A549 (cell line): ENCODE data around the gene SLIT3. TPM values are rescaled to one million over a fixed set of nuclear protein-coding genes. Genes with fewer than 3 reads are reported as not detected.

Source experiments
- ATAC-seq, 2 experiments: fragments of 200-7000 bp in 1 of 2; fragments of >200 bp in 1 of 2; cut with Nextera tagmentation in 1 of 2; cut with Tn5 transposase in 1 of 2; 3 replicates each; pipeline versions ENCODE4 v1.8.0 to v1.9.1; 2018 to 2020; ENCODE audit warnings: mild to moderate bottlenecking in 1 of 2, moderate library complexity in 1 of 2
- CTCF ChIA-PET: fragments of 300-600 bp; sonication (Branson Sonifier 250); formaldehyde crosslinking; extraction: SDS; loops from one replicate; lab custom pipeline; 2021; ENCODE audit warnings: antibody characterized with exemption, inconsistent platforms; lab: Yijun Ruan, JAX
- POLR2A ChIA-PET: fragments of 350-600 bp; formaldehyde crosslinking; extraction: SDS; loops from one replicate; lab custom pipeline; 2021; ENCODE audit warnings: antibody characterized with exemption, inconsistent platforms; lab: Yijun Ruan, JAX
- DNase-seq, 2 experiments: peaks; one replicate each; pipeline versions ENCODE4 v3.0.0 to v3.0.0-alpha.2; 2011 to 2016; ENCODE audit warnings: low read depth in 1 of 2, low spot score in 1 of 2
- FAIRE-seq: peaks from 2 replicates; lab custom pipeline; 2011; peaks lifted over from hg19 to GRCh38; lab: Jason Lieb, UNC
- H3K27ac ChIP-seq, 2 experiments: fragments of >200 bp; sonication (Bioruptor Twin); formaldehyde crosslinking; 3 replicates each; pipeline ENCODE4 v1.5.1; 2016 to 2017
- H3K4me1 ChIP-seq: fragments of >200 bp; sonication (Bioruptor Twin); formaldehyde crosslinking; 3 replicates; pipeline ENCODE4 v1.6.1; 2016
- H3K4me2 ChIP-seq: fragments of >200 bp; sonication (Bioruptor Twin); formaldehyde crosslinking; 3 replicates; pipeline ENCODE4 v1.6.1; 2016
- H3K4me3 ChIP-seq: fragments of >200 bp; sonication (Bioruptor Twin); formaldehyde crosslinking; 3 replicates; pipeline ENCODE4 v1.5.1; 2016
- H3K9me3 ChIP-seq: fragments of >200 bp; sonication (Bioruptor Twin); formaldehyde crosslinking; 3 replicates; pipeline ENCODE4 v1.6.1; 2016
- BCL3 ChIP-seq: fragments of >200 bp; sonication (Bioruptor Twin); formaldehyde crosslinking; IDR thresholded peaks from 3 replicates; pipeline ENCODE4 v1.6.1; 2016
- BHLHE40 ChIP-seq: IDR thresholded peaks from 2 replicates; pipeline ENCODE4 v1.6.1; 2012; ENCODE audit warnings: low read depth, low read length, inconsistent platforms
- CBX2 ChIP-seq: fragments of 200-600 bp; sonication (generic); IDR thresholded peaks from 2 replicates; pipeline ENCODE4 v1.6.1; 2016; ENCODE audit warnings: low read depth, mild to moderate bottlenecking, borderline replicate concordance
- CHD2 ChIP-seq: fragments of 150-350 bp; IDR thresholded peaks from 2 replicates; pipeline ENCODE4 v1.6.1; 2014; ENCODE audit warnings: low read length; ENCODE audit not compliant: partially characterized antibody
- E2F6 ChIP-seq: IDR thresholded peaks from 2 replicates; pipeline ENCODE4 v1.6.1; 2012; ENCODE audit warnings: low read depth, borderline replicate concordance
- EHMT2 ChIP-seq: fragments of 200-600 bp; sonication (generic); IDR thresholded peaks from 2 replicates; pipeline ENCODE4 v1.6.1; 2016; ENCODE audit warnings: antibody characterized with exemption, low read depth, mild to moderate bottlenecking, moderate library complexity
- EP300 ChIP-seq, 2 experiments: fragments of >200 bp; sonication (Bioruptor Twin); formaldehyde crosslinking; IDR thresholded peaks; 2 replicates in 1 of 2; 3 replicates in 1 of 2; pipeline ENCODE4 v1.6.1; 2016 to 2017
- FOSL2 ChIP-seq, 2 experiments: fragments of 450-650 bp in 1 of 2; fragments of >200 bp in 1 of 2; sonication (Bioruptor Twin) in 1 of 2; formaldehyde crosslinking; IDR thresholded peaks; 2 replicates each; pipeline versions ENCODE4 v1.5.0 to v1.6.1; 2016 to 2020; ENCODE audit warnings: mild to moderate bottlenecking in 1 of 2, moderate library complexity in 1 of 2
- GATA3 ChIP-seq: IDR thresholded peaks from 2 replicates; pipeline ENCODE4 v1.6.1; 2012; ENCODE audit warnings: borderline replicate concordance
- HDAC2 ChIP-seq: fragments of 200-600 bp; sonication (generic); IDR thresholded peaks from 2 replicates; pipeline ENCODE4 v1.6.1; 2016
- HEYL ChIP-seq: fragments of 250-450 bp; sonication (Bioruptor Pico); IDR thresholded peaks from 2 replicates; pipeline ENCODE4 v1.8.0; 2021; ENCODE audit warnings: mild to moderate bottlenecking, moderate library complexity
- HMGXB4 ChIP-seq: fragments of 250-450 bp; sonication (Bioruptor Pico); IDR thresholded peaks from 2 replicates; pipeline ENCODE4 v1.5.0; 2021; ENCODE audit warnings: mild to moderate bottlenecking, moderate library complexity, borderline replicate concordance
- HOXA7 ChIP-seq: fragments of 250-450 bp; sonication (Bioruptor Pico); IDR thresholded peaks from 2 replicates; pipeline ENCODE4 v1.5.0; 2020; ENCODE audit warnings: mild to moderate bottlenecking, moderate library complexity
- HOXB13 ChIP-seq: fragments of 250-450 bp; sonication (Bioruptor Pico); IDR thresholded peaks from 2 replicates; pipeline ENCODE4 v1.5.0; 2020; ENCODE audit warnings: low read depth, mild to moderate bottlenecking, moderate library complexity
- HOXB5 ChIP-seq: fragments of 250-450 bp; sonication (Bioruptor Pico); IDR thresholded peaks from 2 replicates; pipeline ENCODE4 v1.5.0; 2020; ENCODE audit warnings: mild to moderate bottlenecking, moderate library complexity
- JUN ChIP-seq, 2 experiments: fragments of >200 bp; sonication (Bioruptor Twin); formaldehyde crosslinking; IDR thresholded peaks; 2 replicates in 1 of 2; 3 replicates in 1 of 2; pipeline ENCODE4 v1.6.1; 2016 to 2017
- JUNB ChIP-seq: fragments of >200 bp; sonication (Bioruptor Twin); formaldehyde crosslinking; IDR thresholded peaks from 2 replicates; pipeline ENCODE4 v1.6.1; 2016
- KDM1A ChIP-seq: fragments of 200-600 bp; sonication (generic); IDR thresholded peaks from 2 replicates; pipeline ENCODE4 v1.6.1; 2016; ENCODE audit warnings: low read depth, mild to moderate bottlenecking
- MAX ChIP-seq: IDR thresholded peaks from 2 replicates; pipeline ENCODE4 v1.6.1; 2012
- MAZ ChIP-seq: fragments of 150-350 bp; IDR thresholded peaks from 2 replicates; pipeline ENCODE4 v1.6.1; 2014; ENCODE audit warnings: antibody characterized with exemption, low read depth, low read length, borderline replicate concordance
- MYC ChIP-seq: IDR thresholded peaks from 2 replicates; pipeline ENCODE4 v1.6.1; 2012; ENCODE audit warnings: mild to moderate bottlenecking, inconsistent platforms, low read length, improper control_type of control experiment, borderline replicate concordance
- NPAS2 ChIP-seq: fragments of 250-450 bp; sonication (Bioruptor Pico); IDR thresholded peaks from 2 replicates; pipeline ENCODE4 v1.8.0; 2022; ENCODE audit warnings: mild to moderate bottlenecking, moderate library complexity, borderline replicate concordance
- NR3C1 ChIP-seq: fragments of >200 bp; sonication (Bioruptor Twin); formaldehyde crosslinking; IDR thresholded peaks from 3 replicates; pipeline ENCODE4 v1.6.1; 2017
- PBX3 ChIP-seq: IDR thresholded peaks from 2 replicates; pipeline ENCODE4 v1.6.1; 2012
- POLR2A ChIP-seq: IDR thresholded peaks from 2 replicates; pipeline ENCODE4 v1.6.1; 2012; ENCODE audit warnings: mild to moderate bottlenecking, low read length
- RAD21 ChIP-seq, 2 experiments: fragments of >200 bp in 1 of 2; sonication (Bioruptor Twin) in 1 of 2; formaldehyde crosslinking in 1 of 2; IDR thresholded peaks in 1 of 2; conservative IDR thresholded peaks in 1 of 2; 2 replicates in 1 of 2; 3 replicates in 1 of 2; pipeline ENCODE4 v1.6.1; 2012 to 2018; ENCODE audit warnings: inconsistent platforms in 1 of 2
- RFX5 ChIP-seq: fragments of 450-650 bp; IDR thresholded peaks from 2 replicates; pipeline ENCODE4 v1.7.1; 2014; ENCODE audit warnings: antibody characterized with exemption, mild to moderate bottlenecking, moderate library complexity
- RNF2 ChIP-seq: fragments of 200-600 bp; sonication (generic); IDR thresholded peaks from 2 replicates; pipeline ENCODE4 v1.6.1; 2016; ENCODE audit warnings: low read depth, mild to moderate bottlenecking, antibody characterized with exemption, moderate library complexity, borderline replicate concordance
- SMC3 ChIP-seq: fragments of >200 bp; sonication (Bioruptor Twin); formaldehyde crosslinking; IDR thresholded peaks from 3 replicates; pipeline ENCODE4 v1.6.1; 2018; ENCODE audit warnings: inconsistent platforms
- SREBF2 ChIP-seq: fragments of 450-650 bp; IDR thresholded peaks from 2 replicates; pipeline ENCODE4 v1.6.1; 2014; ENCODE audit warnings: mild to moderate bottlenecking, moderate library complexity
- TFCP2L1 ChIP-seq: fragments of 250-450 bp; sonication (Bioruptor Pico); IDR thresholded peaks from 2 replicates; pipeline ENCODE4 v1.5.0; 2021; ENCODE audit warnings: mild to moderate bottlenecking
- TP53 ChIP-seq: fragments of 250-450 bp; sonication (Bioruptor Pico); IDR thresholded peaks from 2 replicates; pipeline ENCODE4 v1.5.0; 2021; ENCODE audit warnings: mild to moderate bottlenecking, moderate library complexity
- ZC3H11A ChIP-seq: fragments of 450-650 bp; IDR thresholded peaks from 2 replicates; pipeline ENCODE4 v1.6.1; 2014; ENCODE audit warnings: antibody characterized with exemption, mild to moderate bottlenecking
- ZFP36 ChIP-seq: fragments of 450-650 bp; IDR thresholded peaks from 2 replicates; pipeline ENCODE4 v1.6.1; 2014; ENCODE audit warnings: borderline replicate concordance; ENCODE audit not compliant: partially characterized antibody
- ZNF302 ChIP-seq: fragments of 250-450 bp; sonication (Bioruptor Pico); IDR thresholded peaks from 2 replicates; pipeline ENCODE4 v1.9.0; 2021; ENCODE audit warnings: inconsistent platforms, mild to moderate bottlenecking, moderate library complexity
- WGBS: methylation state at CpG from one replicate; pipeline ENCODE4 v1.1.6; 2017; ENCODE audit errors: missing lambda C conversion rate; 5-methylcytosine and 5-hydroxymethylcytosine counted together
- polyA plus RNA-seq, 4 experiments: library from polyadenylated mRNA; depleted of rRNA in 3 of 4; stranded (reverse); fragments of >200 nt; fragmentation: RNase III in 1 of 4; extraction: RNeasy Plus Mini Kit Qiagen cat#74134 plus additional on column Dnase treatment in 1 of 4; gene quantifications; 2 replicates in 3 of 4; 3 replicates in 1 of 4; pipeline ENCODE4 v1.2.3, GENCODE V29; 2011 to 2017

The SLIT3 gene
- polyA plus RNA-seq, 2 of the 4 experiments (the other 2 are of a cell fraction): 12.7 to 22.9 TPM

- Histone ChIP-seq H3K27ac (no peak overlapping the region), H3K4me3 (no peak overlapping the region), H3K4me1 (0 out of 3 replicates have a peak, but pooled peaks cover 3% of the 10 kb centered on the region), H3K4me2 (no peak overlapping the region), H3K9me3 (no peaks in the 10 kb centered on the region)
- ATAC-seq (no peak), DNase-seq (no peak), FAIRE-seq (no peak)
- ChIA-PET POLR2A (no interaction called here), CTCF (no interaction called here)
- 75% methylated on average over 3 of the region's 3 CpGs for WGBS
- no peak for TF ChIP-seq TP53 (CRISPR knock-in tag)
- no peak for TF ChIP-seq JUNB
- no peak for TF ChIP-seq NR3C1
- TF ChIP-seq JUN (IDR thresholded peaks at IDR 0.05): no peak
- no peak for TF ChIP-seq HOXB13 (CRISPR knock-in tag)
- TF ChIP-seq HDAC2: no peak
- TF ChIP-seq MAZ: no peak
- TF ChIP-seq GATA3: no peak
- no peak for TF ChIP-seq HOXA7 (CRISPR knock-in tag)
- no peak for TF ChIP-seq RAD21 (conservative IDR thresholded peaks at IDR 0.05 in 1 of 2, IDR thresholded peaks at IDR 0.05 in 1 of 2)
- TF ChIP-seq HEYL: no peak
- TF ChIP-seq POLR2A: no peak
- TF ChIP-seq CBX2: no peak
- TF ChIP-seq TFCP2L1: no peak
- no peak for TF ChIP-seq RFX5
- no peak for TF ChIP-seq BCL3
- no peak for TF ChIP-seq ZC3H11A
- no peak for TF ChIP-seq EHMT2
- TF ChIP-seq RNF2: no peak
- TF ChIP-seq HOXB5 (CRISPR knock-in tag): no peak
Observed at GRCh38 chr5:169029037-169029436, 271.9 kb downstream of the SLIT3 start.

- POLR2A ChIA-PET: no interaction called here
- no peak overlapping the region for H3K27ac ChIP-seq
Observed at GRCh38 chr5:169027501-169028061, 273.4 kb downstream of the SLIT3 start.

More at GRCh38 chr5:169027501-169028061, 273.4 kb downstream of the SLIT3 start:
- no peak for FAIRE-seq
- H3K4me2 ChIP-seq: no peak overlapping the region
- WGBS: 95% methylated on average over 11 of the region's 11 CpGs
- ATAC-seq: no peak
- DNase-seq: no peak
- CTCF ChIA-PET: no interaction called here
- no peak for TF ChIP-seq BHLHE40
- no peak for TF ChIP-seq SREBF2
- no peak for TF ChIP-seq NR3C1
- TF ChIP-seq CHD2: no peak
- TF ChIP-seq ZNF302 (CRISPR knock-in tag): no peak
- TF ChIP-seq KDM1A: no peak
- no peak for TF ChIP-seq ZFP36
- no peak for TF ChIP-seq HDAC2
- no peak for TF ChIP-seq HOXB5 (CRISPR knock-in tag)
- TF ChIP-seq NPAS2 (CRISPR knock-in tag): no peak
- TF ChIP-seq E2F6: no peak
- TF ChIP-seq HMGXB4 (CRISPR knock-in tag): no peak
- no peak for TF ChIP-seq JUNB
- TF ChIP-seq FOSL2 (IDR thresholded peaks at IDR 0.05): no peak
- no peak for TF ChIP-seq FOSL2 (CRISPR knock-in tag; IDR thresholded peaks at IDR 0.05)
- TF ChIP-seq EP300 (IDR thresholded peaks at IDR 0.05): no peak
- no peak for TF ChIP-seq MYC
- TF ChIP-seq PBX3: no peak
- TF ChIP-seq MAX: no peak
- no peak for TF ChIP-seq SMC3
- H3K4me3 ChIP-seq: no peak overlapping the region
- no peaks in the 10 kb centered on the region for H3K9me3 ChIP-seq
- H3K4me1 ChIP-seq: 0 out of 3 replicates have a peak, but pooled peaks cover 3% of the 10 kb centered on the region
